Subcutaneous adipose tissue (tissue), 4 donors: Measurements from ENCODE around the gene SULT1A2. TPM values are rescaled to one million over a fixed set of nuclear protein-coding genes. Genes with fewer than 3 reads are reported as not detected.
"Not testable (repeated sequence)": the region's sequence is repeated elsewhere in the genome, so short reads cannot be mapped to it uniquely, and the experiment has no call there.

Experiments
- CTCF ChIP-seq: fragments of 450-650 bp; IDR thresholded peaks from one replicate; pipeline ENCODE4 v1.5.1; 2016; ENCODE audit warnings: low read depth, mild to moderate bottlenecking, control low read depth, antibody characterized with exemption, moderate library complexity
- total RNA-seq, 4 donors: library from RNA; depleted of rRNA; stranded (reverse); fragments of >200 nt; gene quantifications; one replicate each; pipeline ENCODE4 v1.1.0, GENCODE V29; 2016

SULT1A2 gene
- 1 to 10 TPM in 2 of 4 donors, under 1 TPM in 1, not detected in 1; 0.88 to 1.4 (median 1.1) TPM for total RNA-seq

- no peak for TF ChIP-seq CTCF
Observed at GRCh38 chr16:28596840-28597691, at the start of gene SULT1A2. Gene SULT1A2, minus strand, starts transcription at chr16:28597050. Its CDS starts 1,120 bp downstream, at chr16:28595930.

GRCh38 chr16:28637765-28638164, 40.9 kb upstream of the SULT1A2 start, which contains the start of gene NPIPB8:
Gene NPIPB8, plus strand, starts transcription at chr16:28638065. Its CDS starts 296 bp downstream, at chr16:28638361.
- TF ChIP-seq CTCF: not testable (repeated sequence)

GRCh38 chr16:28623172-28623711, 26.4 kb upstream of the SULT1A2 start:
- no peak for TF ChIP-seq CTCF

GRCh38 chr16:28621481-28622155, 24.8 kb upstream of the SULT1A2 start:
- TF ChIP-seq CTCF: no peak

GRCh38 chr16:28617874-28618273, 21.0 kb upstream of the SULT1A2 start:
- no peak for TF ChIP-seq CTCF

- TF ChIP-seq CTCF: no peak
Observed at GRCh38 chr16:28616636-28617035, 19.8 kb upstream of the SULT1A2 start.
